Measurements from ENCODE around the gene FADS3.

FADS3 gene

DNA sequence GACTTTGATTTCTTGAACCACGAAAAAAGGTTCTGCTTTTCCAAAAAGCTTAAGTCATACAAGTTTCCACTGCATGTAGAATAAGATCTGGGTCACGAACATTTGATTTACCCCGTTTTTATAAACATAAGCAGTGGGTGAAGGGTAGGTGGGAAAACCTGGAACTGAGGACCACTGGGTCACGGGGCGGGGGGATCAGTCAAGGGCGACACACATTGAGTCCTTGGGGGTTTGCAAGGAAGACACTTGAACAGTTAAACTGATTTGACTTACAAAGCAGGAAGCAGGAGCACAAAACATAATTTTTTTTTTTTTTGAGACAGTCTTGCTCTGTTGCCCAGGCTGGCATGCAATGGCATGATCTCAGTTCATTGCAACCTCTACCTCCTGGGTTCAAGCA, 10.9 kb downstream of the FADS3 start:
- no peak for DNase-seq (ENCODE audit: low read depth, low spot score)

DNA sequence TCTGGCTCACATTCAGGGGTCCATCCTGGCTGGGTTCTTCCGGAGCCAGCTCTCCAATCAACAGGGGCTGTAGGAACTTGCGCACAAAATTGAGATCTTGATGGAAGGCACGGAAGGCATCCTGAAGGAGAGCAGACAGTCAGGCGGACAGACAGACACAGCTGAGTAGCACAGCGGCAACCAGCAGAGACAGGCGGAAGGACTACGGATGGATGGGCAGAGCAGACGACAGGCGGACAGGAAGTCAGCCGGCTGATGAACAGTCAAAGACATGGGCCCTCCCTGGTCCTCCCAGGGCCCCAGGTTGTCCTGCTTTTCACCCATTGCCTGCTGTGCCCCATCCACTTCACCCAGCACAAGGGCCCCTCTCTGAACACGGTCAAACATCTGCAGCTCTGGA, 11.3 kb downstream of the FADS3 start:
- DNase-seq (ENCODE audit: low read depth, low spot score) = no peak

GRCh38 chr11:61879152-61879551, 12.2 kb downstream of the FADS3 start:
- peak; percentile 29 for DNase-seq (ENCODE audit: low read depth, low spot score)

DNA sequence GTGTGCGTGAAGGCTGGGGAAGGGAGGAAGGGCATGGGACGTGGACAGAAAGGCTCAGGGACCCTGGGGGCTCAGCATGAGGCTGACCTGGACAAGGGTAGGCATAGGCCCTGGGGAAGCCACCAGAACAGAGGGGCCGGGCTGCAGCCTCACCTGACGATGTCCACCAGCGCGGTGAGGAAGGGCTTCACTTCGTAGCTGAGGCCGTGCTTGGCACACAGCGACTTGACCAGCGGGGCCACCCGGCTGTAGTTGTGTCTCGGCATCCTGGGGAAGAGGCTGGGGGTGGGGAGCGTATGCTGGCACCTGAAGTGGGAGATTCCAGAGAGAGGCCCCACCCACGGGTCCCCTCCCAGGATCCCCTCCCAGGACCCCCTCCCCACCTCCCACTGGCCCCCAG, 15.6 kb downstream of the FADS3 start:
- no peak for DNase-seq (ENCODE audit: low read depth, low spot score)

- no peak for DNase-seq (ENCODE audit: low read depth, low spot score)
Observed at GRCh38 chr11:61874853-61875252, 16.5 kb downstream of the FADS3 start.

- no peak for DNase-seq (ENCODE audit: low read depth, low spot score)
Observed at GRCh38 chr11:61874377-61874809, 17.0 kb downstream of the FADS3 start.

DNA sequence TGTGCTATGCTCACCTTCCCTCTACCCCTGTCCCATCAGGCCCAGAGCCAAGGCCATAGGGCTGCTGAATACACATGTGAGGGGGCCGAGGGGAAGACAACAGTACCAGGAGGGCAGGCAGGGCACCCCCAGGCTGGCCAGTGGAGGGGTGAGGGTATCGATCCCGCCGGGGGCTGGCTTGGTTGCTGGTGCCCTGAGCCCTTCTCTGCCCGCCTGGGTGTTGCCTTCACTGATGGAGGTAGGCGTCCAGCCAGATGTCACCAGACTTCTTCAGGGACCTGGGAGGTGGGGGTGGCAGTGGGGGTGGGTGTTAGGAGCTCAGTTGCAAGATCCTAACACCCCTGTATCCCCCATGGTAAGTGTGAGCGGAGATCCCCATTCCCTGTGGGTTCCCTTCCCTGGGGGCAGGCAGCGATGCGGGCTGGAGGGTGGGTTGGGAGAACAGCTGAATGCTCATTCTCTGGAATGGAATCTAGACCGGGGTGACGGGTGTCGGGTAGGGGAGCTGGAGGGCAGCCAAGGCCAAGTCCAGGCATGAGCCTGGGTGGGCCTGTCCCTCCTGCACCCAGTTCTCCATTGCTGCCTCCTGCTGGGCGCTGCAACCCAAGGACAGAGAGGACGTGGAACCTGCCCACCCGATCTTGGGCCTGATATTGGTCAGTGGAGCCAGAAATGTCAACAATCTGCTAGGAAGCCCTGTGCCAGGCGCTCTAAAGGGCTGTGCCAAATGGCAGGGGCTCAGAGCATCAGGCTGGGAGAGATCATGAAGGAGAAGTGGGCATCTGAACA, 17.6 kb downstream of the FADS3 start:
- no peak for DNase-seq (ENCODE audit: low read depth, low spot score)

GRCh38 chr11:61872935-61873565, 18.3 kb downstream of the FADS3 start:
- no peak for DNase-seq (ENCODE audit: low read depth, low spot score)

DNA sequence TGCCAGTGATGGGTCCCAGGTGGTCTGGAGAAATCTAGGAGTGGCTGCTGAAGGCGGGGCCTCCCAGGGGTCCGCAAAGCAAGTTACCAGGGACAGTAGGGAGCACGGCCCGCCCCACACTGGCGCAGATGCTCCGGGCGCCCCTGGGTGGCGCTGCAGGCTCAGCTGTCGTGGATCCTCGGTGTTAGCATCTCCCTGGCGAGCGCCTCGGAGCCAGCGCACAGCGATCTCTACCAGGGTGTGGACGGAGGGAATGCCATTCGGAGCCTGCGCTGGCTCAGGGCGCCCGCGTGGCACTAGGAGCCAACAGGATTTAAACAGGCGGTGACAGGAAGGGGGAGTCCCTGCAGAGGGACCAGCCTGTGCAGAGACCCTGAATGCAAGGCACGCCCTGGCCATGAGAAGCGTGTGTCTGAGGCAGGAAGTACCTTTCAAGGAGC, 20.2 kb downstream of the FADS3 start:
- DNase-seq (ENCODE audit: low read depth, low spot score) = peak; percentile 93

- DNase-seq (ENCODE audit: low read depth, low spot score) = no peak
Observed at GRCh38 chr11:61870541-61871031, 20.8 kb downstream of the FADS3 start.

GRCh38 chr11:61869708-61870451, 21.5 kb downstream of the FADS3 start:
- no peak for DNase-seq (ENCODE audit: low read depth, low spot score)

DNA sequence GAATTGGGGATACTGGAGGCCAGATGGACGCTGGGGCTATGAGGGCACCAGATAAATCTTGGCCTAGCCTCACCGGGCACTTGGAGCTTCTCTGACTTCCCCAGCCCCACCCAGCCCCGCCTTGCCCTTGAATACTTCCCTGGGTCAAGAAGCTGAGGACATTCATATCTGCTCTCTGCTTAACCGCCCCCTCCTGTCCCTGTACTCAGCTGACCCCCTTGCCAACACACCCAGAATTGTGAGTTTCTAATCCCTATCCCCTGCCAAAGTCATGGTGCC, 22.0 kb downstream of the FADS3 start:
- no peak for DNase-seq (ENCODE audit: low read depth, low spot score)

DNA sequence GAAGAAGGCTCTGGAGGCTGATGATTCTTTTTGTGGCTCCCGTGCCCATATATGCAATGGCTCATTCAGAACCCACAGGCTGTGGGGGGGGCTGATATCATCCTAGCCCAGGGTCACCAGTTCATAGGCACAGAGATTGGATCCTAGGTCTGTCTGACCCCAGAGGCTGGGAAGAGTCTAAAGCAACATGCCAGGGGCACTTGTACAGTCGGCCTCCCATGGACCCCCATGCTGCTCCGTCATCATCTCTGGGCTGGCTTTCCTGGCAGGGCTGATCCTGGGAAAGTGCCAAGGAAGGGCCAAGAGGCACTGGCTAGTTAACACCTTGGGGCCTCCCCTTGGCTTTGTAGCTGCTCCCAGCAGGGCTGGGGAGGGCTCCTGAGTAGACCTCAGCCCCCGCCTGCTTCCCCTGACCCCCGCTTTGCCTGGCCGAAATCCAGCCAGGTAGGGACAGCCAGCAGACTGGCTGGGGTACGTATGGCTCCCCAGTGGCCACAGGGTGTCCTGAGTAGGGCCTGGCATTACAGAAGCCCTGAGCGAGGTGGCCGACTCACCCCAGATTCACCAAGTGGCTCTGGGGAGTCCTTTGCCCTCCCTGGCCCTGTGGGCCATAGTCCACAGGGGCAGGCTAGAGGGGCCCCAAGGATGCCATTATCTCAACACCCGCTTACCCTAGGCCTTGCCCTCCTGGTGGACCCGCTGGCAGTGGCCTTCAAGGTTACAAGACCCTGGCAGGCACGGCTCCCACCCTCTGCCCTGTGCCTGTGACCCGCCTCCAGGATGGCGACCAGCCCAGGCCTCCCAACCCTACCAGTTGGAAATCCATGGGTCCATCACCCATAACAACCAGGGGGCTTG, 22.5 kb downstream of the FADS3 start:
- no peak for DNase-seq (ENCODE audit: low read depth, low spot score)

GRCh38 chr11:61866958-61867343, 24.4 kb downstream of the FADS3 start:
- no peak for DNase-seq (ENCODE audit: low read depth, low spot score)

DNA sequence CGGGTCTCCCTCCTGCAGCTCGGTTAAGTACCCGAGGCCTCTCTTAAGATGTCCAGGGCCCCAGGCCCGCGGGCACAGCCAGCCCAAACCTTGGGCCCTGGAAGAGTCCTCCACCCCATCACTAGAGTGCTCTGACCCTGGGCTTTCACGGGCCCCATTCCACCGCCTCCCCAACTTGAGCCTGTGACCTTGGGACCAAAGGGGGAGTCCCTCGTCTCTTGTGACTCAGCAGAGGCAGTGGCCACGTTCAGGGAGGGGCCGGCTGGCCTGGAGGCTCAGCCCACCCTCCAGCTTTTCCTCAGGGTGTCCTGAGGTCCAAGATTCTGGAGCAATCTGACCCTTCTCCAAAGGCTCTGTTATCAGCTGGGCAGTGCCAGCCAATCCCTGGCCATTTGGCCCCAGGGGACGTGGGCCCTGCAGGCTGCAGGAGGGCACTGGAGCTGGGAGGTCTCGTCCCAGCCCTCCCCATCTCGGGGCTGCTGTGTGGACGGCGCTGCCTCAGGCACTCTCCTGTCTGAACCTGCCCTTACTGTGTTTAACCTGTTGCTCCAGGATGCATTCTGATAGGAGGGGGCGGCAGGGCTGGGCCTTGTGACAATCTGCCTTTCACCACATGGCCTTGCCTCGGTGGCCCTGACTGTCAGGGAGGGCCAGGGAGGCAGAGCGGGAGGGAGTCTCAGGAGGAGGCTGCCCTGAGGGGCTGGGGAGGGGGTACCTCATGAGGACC, 25.0 kb downstream of the FADS3 start:
- DNase-seq (ENCODE audit: low read depth, low spot score) = no peak

GRCh38 chr11:61864814-61865775, 26.2 kb downstream of the FADS3 start:
- no peak for DNase-seq (ENCODE audit: low read depth, low spot score)

DNA sequence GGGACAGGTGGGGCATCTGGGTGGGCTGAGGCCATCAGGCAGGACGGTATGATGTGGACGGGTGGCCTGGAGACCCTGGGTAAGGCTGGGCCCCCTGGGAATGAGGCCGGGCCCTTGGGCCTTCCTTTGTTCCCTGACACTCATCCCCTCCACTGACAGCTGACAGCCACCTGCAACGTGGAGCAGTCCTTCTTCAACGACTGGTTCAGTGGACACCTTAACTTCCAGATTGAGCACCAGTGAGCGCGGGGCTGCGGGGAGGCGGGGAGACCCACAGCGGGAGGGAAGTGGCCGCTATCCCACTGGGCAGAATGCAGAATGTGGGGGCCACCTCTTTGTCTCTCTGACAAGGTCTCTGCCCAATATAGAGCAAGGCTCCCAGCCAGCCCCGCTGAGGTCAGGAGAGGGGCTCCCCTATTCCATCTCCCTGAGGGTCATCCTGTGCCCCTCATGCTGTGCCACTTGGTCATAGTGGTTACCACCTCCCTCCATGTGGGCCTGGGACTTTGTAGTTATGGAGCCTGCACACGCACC, 27.7 kb downstream of the FADS3 start:
- no peak for DNase-seq (ENCODE audit: low read depth, low spot score)

GRCh38 chr11:61862714-61863547, 28.4 kb downstream of the FADS3 start:
- DNase-seq (ENCODE audit: low read depth, low spot score) = no peak

DNA sequence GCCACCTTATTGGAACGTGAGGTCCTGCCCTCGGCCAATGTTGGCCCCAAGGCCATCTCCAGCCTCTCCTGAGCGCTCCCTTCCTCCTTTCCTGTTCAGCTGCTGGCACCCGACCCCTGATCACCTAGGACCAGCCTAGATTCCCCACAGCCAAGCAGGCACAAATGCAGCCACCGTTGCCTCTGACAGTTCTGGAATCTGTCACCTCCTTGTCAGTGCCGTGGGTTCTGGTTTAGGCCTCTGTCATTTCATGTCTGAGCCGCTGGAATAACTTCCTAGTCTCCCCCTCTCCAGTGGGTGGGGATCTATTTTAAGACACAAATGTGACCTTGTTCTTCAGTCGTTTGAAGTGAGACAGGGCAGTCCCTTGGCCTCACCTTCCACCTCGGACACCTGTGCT, 29.7 kb downstream of the FADS3 start:
- DNase-seq (ENCODE audit: low read depth, low spot score) = no peak
